Right renal cortex interstitium (tissue), 3 donors: ENCODE data around the gene CYP39A1. TPM values are rescaled to one million over a fixed set of nuclear protein-coding genes. Genes with fewer than 3 reads are reported as not detected.
A peak's percentile ranks its signal among the peaks of the same experiment; 100 is the strongest.

Source experiments
- DNase-seq, 3 donors: peaks; one replicate each; pipeline ENCODE4 v3.0.0-alpha.2; 2013; ENCODE audit warnings: low read depth in 3 of 3, low spot score in 2 of 3
- polyA plus RNA-seq, 3 donors: library from polyadenylated mRNA; unstranded; fragments of 120-200 nt; gene quantifications; one replicate each; pipeline ENCODE4 v1.2.1, GENCODE V29; 2013; ENCODE audit not compliant: insufficient read length in 3 of 3

Gene CYP39A1, protein sequence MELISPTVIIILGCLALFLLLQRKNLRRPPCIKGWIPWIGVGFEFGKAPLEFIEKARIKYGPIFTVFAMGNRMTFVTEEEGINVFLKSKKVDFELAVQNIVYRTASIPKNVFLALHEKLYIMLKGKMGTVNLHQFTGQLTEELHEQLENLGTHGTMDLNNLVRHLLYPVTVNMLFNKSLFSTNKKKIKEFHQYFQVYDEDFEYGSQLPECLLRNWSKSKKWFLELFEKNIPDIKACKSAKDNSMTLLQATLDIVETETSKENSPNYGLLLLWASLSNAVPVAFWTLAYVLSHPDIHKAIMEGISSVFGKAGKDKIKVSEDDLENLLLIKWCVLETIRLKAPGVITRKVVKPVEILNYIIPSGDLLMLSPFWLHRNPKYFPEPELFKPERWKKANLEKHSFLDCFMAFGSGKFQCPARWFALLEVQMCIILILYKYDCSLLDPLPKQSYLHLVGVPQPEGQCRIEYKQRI
- polyA plus RNA-seq, result 1 to 10 TPM; 7.9 to 9.3 (median 9.3) TPM

DNA sequence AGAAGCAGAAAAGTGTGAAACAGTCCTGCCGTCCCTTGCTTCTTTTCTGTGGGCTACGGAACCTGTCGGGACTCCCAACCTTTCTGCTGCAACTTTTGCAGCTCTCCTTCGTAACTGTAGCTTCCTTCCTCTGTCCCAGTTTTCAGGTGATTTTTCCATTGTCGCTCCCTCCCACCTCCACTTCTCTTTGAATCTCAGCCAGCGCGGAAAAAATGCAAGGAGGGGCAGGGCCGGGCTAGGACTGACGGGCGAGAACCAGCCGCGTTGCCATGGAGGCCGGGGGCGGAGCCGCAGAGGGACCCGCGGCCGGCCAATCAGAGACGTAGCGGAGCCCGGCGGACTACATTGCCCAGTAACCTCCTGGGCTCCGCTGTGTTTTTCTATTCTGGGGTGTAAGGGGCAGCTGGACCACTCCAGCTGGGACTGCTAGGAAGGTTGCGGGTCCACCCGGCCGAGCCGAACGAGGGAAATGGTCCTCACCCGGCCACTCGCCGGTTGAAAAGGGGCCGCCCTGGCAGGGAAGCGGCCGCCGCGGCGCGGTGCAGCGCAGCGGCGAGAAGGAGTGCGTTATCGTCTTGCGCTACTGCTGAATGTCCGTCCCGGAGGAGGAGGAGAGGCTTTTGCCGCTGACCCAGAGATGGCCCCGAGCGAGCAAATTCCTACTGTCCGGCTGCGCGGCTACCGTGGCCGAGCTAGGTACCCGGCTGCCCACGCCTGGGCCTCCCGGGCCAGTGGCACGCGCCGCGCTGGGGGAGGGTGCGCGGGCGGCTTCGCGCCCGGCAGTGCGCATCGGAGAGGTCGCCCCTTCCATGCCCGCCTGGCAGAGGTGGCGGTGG, at the start of gene CYP39A1, which contains the start of gene SLC25A27:
Gene CYP39A1 (minus strand): TSS at position 216 of the 836 bp plus-strand sequence. CDS start 236 bp downstream, outside the sequence.
Gene SLC25A27 (plus strand): TSS at position 373 of the 836 bp plus-strand sequence. CDS start 218 bp downstream, at position 591.
- DNase-seq, result peak; percentile 79 to 90 (median 82)

DNA sequence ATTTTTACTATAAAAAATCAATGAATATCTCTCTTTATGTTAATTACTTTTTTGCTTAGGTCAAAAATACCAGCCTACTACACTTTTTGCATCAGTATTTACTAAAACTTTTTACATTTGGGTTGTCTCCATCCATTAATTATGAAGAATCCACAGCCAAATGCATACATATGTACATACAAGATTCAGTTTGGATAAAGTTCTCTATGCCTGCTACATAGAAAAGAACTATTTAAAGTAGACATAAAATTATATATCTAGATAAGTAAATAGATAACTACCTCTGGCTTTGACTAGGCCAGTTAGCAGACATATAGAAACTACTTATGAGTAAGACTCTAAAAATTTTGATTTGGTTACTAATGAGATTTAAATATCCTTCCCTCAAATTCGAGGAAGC, 47.4 kb upstream of the CYP39A1 start:
- no peak for DNase-seq

DNA sequence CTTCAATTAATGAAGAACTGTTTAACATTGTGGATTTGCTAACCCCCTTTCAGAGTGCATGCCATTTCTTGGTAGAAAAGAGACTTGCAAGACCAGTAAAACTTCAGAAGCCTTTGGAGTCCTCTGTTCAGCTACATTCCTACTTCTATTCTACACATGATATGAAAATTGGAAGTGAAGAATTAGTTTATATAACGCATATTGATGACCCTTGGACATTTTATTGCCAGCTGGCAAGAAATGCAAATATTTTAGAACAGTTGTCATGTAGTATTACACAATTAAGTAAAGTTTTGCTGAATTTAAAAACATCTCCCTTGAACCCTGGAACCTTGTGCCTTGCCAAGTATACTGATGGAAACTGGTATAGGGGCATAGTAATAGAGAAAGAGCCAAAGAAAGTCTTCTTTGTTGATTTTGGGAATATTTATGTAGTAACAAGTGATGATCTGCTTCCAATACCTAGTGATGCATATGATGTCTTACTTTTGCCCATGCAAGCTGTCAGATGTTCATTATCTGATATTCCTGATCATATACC, 38.4 kb upstream of the CYP39A1 start:
- DNase-seq, result no peak

DNA sequence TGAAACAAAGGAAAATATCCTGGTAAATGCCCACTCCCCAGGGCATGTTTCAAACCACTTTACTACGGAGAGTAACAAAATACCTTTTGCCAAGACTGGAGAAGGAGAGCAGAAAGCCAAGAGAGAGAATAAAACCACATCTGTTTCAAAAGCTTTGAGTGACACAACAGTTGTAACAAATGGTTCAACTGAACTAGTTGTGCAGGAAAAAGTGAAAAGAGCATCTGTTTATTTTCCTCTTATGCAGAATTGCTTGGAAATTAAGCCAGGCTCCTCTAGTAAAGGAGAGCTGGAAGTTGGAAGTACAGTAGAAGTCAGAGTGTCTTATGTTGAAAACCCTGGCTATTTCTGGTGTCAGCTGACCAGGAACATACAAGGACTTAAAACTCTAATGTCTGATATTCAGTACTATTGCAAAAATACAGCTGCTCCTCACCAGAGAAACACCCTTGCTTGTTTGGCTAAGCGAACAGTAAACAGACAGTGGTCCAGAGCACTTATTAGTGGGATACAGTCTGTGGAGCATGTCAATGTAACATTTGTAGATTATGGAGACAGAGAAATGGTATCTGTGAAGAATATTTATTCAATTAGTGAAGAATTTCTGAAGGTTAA, 37.6 kb upstream of the CYP39A1 start:
- DNase-seq, result no peak

DNA sequence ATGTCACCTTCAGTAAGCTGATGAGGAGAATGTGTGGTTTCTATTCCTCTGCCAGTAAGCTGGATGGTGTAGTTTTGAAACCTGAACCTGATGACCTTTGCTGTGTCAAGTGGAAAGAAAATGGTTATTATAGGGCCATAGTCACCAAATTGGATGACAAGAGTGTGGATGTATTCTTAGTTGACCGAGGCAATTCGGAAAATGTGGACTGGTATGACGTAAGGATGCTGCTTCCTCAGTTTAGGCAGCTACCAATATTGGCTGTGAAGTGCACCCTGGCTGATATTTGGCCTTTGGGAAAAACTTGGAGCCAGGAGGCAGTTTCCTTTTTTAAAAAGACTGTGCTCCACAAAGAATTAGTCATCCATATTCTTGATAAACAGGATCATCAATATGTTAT, 37.0 kb upstream of the CYP39A1 start:
- DNase-seq, result no peak

DNA sequence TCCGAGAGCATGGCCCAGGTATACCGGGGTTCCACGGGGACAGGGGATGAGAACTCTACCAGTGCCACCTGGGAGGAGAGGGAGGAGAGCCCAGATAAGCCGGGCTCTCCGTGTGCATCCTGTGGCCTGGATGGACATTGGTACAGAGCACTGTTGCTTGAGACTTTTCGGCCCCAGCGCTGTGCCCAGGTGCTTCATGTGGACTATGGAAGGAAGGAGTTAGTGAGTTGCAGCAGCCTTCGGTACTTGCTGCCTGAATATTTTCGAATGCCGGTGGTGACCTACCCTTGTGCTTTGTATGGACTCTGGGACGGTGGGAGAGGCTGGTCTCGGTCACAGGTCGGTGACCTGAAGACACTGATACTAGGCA, 36.3 kb upstream of the CYP39A1 start:
- DNase-seq, result no peak

DNA sequence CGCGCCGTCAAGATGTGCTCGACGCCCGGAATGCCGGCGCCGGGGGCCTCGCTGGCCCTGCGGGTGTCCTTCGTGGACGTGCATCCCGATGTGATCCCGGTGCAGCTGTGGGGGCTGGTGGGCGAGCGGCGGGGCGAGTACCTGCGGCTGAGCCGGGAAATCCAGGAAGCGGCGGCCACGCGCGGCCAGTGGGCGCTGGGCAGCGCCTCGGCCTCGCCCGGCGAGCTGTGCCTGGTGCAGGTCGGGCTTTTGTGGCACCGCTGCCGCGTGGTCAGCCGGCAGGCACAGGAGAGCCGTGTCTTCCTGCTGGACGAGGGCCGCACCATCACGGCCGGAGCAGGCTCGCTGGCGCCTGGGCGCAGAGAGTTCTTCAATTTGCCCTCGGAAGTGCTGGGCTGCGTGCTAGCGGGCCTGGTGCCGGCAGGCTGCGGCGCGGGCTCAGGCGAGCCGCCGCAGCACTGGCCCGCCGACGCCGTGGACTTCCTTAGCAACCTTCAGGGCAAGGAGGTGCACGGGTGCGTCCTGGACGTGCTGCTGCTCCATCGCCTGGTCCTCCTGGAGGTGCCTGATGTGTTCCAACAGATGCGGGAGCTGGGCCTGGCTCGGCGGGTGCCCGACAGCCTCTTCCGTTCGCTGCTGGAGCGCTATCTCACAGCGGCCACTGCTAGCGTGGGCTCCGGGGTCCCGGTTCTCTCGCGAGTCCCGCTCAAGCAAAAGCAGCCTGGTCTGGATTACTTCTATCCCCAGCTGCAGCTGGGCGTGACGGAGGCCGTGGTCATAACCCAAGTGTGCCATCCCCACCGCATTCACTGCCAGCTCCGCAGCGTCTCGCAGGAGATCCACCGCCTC, 35.7 kb upstream of the CYP39A1 start:
- DNase-seq, result no peak

DNA sequence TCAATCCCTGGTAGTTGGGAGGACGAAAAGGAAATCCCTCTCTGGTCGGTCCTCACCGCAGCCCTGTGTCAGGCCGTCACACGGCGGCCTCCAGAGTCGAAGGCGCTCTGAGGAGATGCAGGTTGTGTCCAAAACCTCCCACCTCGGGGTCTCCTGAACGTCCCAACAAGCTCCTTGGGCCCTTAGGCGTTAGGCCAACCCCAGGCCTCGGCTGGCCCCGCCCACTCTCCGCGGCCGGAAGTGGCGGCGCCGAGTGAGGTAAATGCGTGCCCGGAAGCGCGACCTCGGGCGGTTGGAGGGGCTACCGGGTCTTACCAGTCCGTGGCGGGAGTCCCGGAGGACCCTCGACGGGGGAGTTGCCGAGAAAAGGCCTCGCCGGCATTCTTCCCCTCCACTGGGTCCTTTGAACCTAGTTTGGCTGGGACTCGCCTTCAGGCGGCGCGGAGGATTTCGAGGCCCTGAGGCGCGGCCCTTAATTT, 35.0 kb upstream of the CYP39A1 start, which contains the start of gene TDRD6:
Gene TDRD6 (plus strand): TSS at position 267 of the 479 bp plus-strand sequence. CDS start 244 bp downstream, outside the sequence.
- DNase-seq, result no peak

DNA sequence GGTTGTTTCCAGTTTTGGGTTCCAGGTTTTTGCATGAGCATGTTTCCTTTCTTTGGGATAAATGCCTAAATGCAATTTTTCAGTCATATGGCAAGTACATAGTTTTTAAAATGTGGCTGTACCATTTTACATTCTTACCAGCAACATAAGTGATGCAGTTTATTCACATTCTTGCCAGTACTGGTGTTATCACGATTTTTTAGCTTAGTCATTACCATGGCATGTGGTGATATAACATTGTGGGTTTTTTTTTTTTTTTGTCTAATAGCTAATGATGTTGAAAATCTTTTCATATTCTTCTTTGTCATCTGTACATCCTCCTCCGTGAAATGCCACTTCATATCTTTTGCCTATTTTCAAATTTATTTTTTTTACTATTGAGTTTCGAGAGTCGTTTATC, 32.2 kb upstream of the CYP39A1 start:
- no peak for DNase-seq

DNA sequence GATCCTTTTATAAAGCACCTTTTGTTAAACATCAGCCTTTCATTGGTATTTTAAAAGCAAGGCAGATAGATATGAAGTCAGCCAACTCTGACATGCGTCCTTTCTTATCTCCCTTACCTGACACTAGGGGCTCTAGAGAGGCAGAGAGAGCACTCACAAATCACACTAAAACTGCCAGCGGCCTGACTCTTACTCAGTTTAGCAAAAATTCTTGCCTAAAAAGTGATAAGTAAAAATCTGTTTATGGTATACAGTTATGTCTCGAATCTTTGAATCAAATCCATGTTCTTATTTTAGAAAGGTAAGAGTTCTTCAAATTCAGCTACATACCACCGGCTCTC, 24.7 kb upstream of the CYP39A1 start:
- no peak for DNase-seq

DNA sequence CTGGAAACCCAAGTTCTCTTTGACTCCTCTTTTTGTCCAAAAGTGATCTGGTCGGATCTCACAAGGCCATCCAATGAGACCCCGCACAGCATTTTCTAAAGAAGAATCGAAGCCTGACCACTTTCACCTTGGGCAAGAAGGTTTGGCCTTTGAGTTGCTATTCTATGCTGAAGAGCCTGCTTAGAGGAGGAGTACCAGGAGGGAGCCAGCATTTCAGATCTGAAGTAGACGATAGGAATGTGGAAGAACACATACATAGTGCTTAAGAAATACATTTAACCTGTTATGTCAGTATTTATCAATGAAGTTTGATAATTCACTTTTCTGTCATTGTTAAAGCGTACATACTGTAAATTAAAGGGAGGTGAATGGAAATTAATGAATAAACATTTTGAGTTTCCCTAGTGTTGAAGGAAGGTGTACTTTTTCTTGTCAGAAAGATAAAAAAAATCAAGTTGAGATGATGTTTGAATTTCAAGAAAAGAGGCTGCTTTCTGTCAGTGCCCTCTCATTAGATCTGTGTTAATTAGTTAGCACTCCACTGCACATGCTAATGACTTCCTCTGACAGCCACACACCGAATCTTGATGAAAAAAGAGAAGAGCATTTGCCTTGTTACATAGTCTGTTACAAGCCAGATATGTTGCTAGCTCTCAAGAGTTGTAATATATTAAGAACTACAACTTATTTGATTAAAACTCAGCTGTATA, 24.1 kb upstream of the CYP39A1 start:
- DNase-seq, result no peak

DNA sequence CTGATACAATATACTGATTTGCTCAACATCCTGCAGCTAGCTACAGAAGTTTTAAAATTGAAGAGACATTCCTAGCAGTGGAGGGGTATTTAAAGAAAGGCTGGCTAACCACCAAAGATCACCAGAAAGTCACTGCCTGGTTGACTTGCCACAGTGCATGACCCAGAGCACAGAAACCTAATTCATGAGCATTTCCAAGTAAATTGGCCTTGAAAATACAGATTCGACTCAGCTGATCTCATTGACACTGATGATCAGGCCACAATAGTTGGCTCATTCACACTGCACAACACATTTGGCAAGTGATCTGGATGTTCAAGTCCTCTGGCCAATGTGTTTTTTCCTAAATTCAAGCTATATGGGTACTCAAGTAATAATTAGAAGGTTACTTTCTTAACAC, 21.8 kb upstream of the CYP39A1 start:
- DNase-seq, result no peak

DNA sequence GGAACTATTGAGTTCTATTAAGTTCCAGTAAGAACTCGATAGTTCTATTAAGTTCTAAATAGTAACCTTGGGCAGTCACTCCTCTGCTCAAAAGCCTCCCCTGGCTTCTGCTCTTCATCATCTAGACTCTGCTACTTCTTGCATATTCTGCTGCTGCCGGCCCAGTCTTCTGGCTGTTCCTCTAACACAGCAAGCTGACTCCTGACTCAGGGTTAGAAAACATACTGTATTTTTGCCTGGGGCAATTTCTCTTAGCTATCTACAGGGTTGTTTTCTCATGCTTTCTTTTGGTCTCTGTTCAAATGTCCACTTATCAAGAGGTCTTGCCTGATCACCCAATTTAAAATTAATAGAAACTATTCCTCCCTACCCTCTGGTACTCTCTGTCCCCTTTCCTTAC, 14.8 kb upstream of the CYP39A1 start:
- DNase-seq, result no peak

DNA sequence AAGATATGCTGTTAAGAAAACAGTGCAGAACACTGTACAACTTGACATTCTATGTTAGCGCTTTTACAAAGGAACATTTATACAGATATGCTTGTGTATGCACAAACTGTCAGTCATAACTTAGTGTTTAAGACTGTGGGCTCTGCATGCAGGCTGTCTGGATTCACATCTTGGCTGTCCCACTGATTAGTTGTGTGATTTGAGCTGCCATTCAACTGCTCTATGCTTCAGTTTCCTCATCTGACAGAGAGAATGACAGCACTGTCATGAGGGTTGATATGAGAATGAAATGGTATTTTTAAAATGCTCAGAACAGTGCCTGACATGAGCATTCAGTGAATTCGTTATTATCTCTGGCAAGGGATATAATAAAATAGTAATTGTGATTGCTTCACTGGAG, 8.9 kb upstream of the CYP39A1 start:
- no peak for DNase-seq

DNA sequence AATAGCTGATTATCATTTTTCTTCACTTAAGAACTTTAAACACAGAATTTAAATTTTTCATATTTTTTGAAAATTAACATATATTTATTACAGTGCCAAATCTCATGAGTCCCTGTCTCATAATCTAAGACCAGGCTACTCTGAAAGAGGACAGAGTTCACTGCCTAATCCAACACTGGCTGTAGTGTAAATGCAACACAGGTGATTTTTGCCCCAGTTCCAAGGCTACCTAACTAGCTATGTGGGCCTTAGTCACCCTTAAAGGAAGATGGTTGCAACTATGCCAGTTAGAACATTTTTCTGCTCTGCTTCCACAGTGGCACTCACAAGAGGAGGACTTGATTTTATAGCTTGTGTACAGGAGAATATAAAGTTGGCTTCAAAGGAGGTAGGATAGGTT, 5.0 kb upstream of the CYP39A1 start:
- no peak for DNase-seq

DNA sequence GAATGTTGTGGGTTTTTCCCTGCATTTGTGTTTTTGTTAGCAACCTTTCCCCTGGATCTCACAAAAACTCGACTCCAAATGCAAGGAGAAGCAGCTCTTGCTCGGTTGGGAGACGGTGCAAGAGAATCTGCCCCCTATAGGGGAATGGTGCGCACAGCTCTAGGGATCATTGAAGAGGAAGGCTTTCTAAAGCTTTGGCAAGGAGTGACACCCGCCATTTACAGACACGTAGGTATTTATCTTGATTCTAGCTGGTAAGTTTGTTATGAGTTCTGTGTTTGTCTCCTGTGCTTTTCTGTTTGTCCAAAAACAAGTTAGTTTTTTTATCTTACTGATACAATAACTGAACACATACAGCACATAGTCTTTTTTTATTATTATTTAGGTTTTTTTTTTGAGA, 3.2 kb upstream of the CYP39A1 start:
- no peak for DNase-seq

DNA sequence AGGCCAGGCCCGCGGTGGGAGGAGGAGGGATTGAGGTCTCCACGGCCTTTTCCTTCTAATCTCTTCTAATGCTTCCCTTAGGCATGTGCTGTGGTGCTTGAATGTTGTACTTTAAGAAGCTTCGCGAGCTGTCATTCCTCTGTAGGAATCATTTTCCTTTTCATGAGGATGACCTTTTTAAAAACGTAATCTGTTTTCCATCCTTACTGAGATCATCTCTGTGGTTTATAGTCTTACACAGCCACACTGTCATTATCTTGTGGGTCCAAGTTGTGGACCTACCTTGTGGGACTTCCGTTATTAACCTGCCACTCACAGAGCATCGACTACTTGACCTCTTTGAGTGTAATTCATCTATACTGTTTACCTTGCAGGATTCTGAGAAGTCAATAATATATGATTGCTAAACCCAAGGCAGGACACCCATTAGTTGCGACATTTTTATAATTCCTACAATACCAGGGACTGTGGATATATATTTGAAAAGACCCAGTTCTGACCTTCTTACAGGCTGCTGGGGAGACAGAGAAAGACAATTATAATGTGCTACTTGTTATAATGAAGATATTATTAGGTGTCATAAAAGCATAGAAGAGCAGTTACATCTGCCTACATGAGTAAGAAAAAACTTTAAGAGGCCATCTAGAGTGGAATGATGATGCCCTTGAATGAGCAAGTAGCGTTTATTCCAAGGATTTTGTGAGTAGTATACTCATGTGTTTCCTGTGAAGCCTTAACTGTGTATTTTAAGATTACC, 999 bp upstream of the CYP39A1 start:
- DNase-seq, result no peak

DNA sequence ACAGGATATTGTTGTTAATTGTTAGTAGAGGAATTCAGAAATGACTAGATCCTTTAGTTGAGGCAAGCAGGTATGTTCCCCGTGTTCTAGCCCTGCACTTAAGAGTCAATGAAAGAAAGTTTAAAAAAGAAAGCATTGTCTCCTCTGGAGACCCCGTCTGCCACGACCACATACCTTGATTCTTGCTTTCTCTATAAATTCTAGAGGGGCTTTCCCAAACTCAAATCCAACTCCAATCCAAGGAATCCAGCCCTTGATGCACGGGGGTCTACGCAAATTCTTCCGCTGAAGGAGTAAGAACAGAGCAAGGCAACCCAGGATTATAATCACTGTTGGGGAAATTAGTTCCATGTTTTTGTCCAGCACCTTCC, 401 bp downstream of the CYP39A1 start:
- peak in 1 of 3 donors; percentile 7 for DNase-seq
